ENCODE measurements around the gene EPHB6.
A peak's percentile ranks its signal among the peaks of the same experiment; 100 is the strongest.

The EPHB6 gene

DNA sequence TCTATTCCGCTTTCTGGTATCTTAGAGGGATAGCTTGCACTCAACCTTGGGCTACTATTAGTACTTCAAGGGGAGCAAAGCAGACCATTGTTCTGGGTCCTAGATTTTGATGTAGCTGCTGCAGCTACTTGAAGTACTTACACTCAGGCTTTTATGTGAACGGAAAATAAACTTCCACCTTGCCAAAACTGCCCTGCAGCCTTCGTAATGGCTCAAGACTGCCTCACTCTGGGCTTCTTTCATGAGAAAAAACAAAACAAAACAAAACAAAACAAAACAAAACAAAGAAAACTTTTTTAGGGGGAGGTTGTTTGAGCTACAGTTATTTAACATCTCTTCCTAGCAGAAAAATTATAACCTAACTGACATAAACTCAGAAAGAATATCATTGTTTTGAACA is 19.4 kb upstream of the EPHB6 start:
- DNase-seq (ENCODE audit: low read depth) = no peak

DNA sequence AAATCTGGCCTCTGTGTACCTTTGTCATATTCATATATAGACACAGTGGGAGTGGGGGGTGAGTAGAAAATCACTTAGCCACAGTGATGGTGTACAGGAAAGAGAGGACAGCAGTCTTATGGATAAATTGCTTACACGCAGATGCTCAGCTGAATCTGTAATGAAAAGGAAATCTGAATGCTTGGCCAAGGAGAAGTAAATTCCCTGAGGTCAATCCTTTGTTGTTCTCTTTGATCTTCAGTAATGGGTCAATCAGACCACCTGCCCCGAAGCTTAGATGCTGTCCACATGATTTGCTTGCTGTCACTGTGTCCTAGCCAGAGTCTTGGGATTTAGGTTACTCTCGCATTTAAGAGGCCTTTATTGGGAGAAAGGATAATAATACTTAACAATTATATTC is 18.4 kb upstream of the EPHB6 start:
- DNase-seq (ENCODE audit: low read depth) = no peak

DNA sequence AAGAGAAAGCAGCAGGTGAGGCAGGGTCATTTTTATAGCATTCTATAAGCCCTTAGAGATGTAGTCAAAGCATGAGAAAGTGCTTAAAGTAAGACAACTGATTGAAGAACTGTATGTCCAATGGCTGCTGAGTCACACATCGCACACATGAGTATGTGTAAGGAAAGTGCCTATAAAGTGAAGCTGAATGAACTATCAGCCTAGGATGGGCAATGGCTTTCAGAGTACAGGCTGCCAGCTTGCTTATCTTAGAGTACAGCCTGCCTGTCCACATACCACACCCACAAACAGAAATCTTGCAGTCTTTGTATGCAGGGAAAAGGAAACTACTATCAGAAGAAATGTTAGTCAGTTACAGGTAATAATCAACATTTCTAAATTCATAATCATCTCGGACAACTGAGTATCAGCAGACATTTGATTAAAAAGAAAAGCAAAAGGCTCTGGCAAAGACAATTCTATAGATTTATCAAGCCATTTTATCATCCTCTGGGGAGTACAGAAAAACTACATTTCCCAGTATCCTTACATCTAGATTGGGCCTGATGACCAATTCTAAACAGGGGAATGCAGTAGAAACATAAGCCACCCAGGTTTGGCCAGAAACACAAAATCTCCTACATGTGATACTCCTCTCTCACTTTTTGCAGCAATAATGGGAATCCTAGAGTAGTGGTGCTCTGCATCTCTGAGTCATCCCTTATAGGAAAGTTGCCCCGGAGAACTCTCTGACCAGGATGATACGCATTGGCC is 16.2 kb upstream of the EPHB6 start:
- no peak for DNase-seq (ENCODE audit: low read depth)

DNA sequence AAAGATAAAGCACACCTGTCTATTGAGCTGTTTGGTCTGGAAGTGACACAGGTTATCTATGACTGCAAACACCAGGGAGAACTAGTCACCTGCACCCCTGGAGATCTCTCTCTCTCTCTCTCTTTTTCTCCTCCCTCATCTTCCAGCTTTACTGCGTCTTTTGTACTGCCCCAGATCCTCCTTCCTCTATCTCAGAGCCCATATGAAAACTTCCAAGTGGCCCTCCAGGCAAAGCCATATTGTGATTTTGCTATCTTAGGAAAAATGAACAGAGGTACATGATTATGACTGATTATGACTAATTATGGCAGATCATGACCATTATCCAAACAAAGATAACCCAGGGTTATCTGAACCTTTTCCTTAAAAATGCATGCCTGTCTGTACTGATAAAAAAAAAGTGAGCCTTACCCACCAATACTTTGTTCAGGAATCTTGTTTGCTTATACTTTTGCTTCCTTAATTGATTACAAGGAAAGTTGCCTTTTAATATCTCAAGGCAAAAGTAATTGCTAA is 12.6 kb upstream of the EPHB6 start:
- no peak for DNase-seq (ENCODE audit: low read depth)

DNA sequence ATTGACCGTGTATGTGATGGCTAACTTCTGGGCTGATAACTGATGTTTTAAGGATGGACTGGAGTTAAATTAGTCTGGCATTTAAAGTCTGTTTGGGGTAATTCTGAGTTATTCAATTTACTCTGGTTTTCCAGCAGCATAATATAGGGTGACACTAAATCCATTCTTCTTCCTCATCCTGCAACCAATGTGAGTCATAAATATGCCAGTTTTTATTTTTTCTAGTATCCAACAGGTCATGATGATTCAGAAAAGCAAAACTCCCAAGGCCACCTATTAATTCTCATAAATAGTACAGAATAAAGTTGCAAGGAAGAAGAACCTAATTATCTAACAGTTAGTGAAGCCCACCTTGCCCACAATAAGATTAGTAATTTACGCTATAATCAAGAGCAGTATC is 7.5 kb upstream of the EPHB6 start:
- no peak for DNase-seq (ENCODE audit: low read depth)

DNA sequence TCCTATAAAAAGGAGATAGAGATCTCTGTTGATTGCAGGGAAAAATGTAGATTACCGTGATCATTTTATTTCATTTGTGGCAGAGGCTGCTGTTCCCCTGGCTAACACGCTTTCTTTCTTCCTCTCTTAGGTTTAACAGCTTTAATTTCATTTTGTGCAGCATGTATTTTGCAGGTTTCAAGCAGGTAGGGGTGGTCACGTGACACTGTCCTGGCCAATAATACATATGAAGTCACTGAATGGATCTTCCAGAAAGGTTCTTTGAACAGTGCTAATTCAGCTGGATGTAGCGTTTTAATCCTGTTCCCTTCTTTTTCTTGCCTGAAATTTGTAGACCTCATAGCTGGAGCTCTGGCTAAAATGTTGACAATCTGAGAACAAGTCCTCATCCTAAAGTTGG is 3.6 kb upstream of the EPHB6 start:
- DNase-seq (ENCODE audit: low read depth) = no peak

DNA sequence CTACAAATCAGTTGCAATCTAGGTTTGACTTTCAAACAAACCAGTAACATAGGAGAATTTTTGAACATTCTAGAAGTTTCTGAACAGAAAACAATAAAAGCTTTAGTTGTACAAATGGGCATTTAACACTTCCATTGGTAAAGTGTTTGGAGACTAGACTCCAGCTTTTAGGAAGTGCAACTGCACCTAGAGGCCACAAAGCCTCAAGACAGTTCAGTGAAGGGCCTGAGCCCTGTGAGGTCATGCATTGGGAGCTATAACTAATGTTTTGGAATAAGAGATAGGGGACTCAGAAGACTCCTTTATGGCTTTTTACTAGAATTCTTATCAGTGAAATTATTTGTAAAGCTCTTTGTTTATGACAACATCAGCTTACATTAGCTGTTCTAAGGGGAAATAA is 3.0 kb upstream of the EPHB6 start:
- no peak for DNase-seq (ENCODE audit: low read depth)

DNA sequence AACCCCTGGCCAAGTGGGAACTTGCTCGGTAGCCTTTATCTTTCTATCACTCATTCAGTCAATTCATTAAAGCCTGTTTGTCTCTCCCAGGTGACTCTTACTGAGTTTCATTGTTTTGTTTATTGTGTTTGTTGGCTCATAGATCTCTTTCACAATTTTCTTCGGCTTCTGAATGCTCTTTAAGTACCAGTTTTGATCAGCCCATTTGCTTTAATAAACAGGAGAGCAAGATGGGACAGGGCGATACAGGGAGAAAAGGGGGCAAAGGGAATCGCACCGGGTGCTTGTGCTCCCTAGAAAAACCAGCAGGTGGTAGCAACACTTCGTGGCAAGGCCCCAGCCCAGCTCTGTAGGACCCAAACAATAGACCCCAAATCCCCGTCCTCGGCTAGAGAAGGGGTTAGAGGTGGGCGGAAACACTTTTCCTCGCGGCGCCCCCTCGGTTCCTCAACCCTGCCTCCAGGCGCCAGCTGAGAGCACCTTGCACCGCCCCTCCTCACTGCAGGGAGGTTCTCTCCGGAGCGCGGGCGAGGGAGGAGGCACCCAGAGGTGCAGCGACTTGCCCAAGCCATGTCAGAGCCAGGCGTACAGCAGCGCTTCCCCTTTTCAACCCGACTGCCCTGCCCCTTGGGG is 1.0 kb upstream of the EPHB6 start:
- DNase-seq (ENCODE audit: low read depth) = peak; percentile 32

DNA sequence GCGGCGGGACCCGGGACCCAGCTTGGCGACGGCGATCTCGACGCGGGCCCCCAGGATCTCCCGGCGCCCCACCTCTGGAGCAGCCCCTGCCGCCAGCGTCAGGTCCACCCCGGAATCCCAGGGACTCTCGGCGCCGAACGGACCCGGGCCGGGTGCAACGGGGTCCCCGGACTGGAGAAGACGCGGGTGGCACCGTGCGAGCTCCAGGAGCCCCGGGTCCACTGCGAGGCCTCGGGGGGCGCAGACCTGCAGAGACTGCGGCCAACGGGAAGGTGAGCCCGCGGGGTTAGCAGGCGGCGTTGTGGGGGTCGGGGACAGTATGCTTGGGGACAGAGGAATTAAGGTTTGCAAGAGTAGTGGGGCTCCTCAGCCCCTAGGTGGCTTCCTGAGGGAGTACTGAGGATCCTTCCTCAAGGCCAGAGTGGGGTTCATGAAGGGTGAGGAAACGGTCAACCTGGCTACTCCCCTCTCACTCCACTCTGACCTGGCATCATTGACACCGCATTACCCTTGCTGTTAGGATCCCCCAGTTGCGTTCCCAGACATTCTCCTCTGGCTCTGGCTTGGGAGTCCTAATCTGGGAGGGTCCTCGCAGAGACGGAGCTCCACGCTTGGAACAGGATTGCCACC is 353 bp downstream of the EPHB6 start:
- no peak for DNase-seq (ENCODE audit: low read depth)

DNA sequence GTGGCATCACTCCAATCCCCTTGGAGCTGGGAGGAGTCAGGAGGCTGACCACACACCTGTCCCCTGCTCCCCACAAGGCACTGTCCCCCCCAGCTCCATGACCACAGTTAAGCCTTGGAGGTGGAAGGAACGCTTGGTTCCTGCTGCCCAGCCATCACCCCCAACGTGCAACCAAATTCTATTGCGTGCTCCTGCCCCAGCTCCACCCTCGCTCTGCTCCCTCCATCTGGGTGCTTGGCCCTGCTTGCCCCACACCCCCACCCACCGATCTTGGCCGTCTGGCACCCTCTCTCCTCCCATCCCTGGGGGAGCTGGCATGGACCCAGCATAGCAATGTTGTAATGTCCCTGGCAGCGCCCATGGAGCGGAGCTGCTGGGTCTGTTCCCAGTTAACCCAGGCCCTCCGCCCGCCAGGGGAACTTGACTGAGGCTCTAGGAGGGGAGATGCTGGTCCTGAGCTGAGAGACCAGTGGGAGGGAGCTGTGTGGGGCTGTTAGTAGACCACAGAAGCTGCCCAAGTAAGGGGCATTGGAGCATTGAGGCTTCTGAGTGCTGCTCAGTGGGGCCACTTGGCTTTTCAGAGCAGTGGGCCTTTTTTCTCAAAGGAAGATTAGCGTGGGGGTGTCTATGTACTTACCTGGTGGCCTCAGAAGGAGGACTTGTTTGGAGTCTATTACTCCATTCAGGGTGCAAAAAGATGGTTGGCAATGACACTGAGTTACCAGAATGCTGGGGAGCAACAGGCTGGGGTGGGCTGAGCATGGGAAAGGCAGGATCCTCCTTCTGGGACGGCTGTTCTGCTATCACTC is 1.1 kb downstream of the EPHB6 start:
- no peak for DNase-seq (ENCODE audit: low read depth)

DNA sequence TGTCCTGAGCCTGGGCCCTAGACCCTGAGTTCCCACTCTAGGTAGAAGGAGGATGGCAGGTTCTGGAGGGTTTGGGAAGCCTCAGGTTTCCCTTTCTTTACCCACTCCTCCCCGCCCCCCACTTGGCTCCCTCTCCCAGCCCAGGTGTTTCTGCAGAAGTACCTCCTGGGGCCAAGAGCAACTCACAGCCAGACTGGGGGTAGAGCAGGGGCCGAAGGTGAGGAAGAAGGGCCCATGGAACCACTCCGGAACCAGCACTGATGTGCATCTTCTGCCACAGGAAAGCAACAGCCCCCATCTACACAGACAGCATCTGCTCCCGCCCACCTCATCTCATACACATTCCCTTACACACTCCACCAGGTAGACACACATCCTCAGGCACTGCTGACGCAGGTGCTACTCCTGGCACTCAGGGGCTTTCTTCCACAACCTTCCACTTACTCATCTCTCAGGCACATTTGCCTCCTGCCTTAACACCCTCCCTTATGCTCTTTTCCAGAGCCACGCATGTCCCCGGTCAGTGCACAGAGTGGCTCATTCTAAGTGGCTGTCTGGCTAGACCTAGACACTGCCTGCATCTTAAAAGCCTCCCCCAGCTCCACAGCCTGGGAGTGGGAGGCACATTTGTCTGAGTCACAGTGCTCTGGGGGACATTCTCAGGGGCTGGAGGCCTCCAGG is 1.8 kb downstream of the EPHB6 start:
- no peak for DNase-seq (ENCODE audit: low read depth)

DNA sequence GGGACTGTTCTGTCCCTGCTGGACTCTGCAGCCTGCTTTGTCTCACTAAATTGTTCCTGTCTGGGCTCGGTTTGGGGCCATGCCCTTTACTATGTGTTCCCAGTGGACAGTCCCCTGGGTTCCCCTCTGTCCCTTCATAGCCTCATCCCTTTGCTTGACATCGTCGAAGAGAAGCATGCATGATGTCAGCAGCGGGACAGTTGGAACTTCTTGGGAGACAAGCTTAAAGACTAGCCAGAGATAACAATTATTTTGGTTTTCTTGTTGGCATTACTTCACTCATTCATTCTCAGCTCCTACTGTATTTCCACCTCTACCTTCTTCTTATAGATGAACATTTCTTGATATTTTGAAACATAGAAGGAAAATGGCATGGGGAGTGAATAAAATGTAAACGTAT is 2.7 kb downstream of the EPHB6 start:
- no peak for DNase-seq (ENCODE audit: low read depth)

DNA sequence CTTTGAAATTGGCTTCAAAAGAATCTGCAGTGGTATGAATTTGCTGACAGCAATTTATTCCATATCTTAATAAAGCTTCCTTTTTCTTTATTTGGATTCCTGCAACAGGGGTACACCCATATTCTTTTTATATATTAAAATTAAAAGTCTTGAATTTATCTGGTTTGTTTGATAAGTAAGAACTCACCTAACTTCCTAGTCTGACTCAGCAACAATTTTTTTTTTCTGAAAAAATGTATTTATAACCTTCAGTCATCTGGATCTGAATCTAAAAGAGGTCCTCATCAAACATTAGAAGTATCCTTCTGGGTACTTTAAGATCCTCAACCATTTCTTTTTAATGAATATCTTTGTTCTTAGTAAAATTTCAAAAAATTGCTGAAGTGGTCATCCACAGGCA is 4.5 kb downstream of the EPHB6 start:
- DNase-seq (ENCODE audit: low read depth) = no peak

DNA sequence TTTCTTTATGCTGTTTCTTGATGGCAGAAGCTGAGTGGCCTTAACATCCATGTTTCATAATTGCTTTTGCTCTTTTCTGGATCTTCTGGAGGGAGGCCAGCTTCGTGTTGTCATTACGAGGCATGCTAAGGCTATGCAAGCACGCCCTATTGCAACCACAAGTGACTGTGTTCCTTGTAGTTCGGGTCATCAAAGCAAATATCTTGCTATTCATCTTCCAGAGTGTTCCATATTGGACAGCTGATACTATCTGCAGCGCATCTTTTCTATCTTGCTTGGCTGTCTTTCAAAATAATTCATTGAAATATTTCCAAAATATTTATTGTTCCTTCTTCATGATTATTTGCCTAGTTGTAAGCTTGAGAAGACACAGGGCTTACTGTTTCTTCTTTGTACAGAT is 5.0 kb downstream of the EPHB6 start:
- DNase-seq (ENCODE audit: low read depth) = peak; percentile 18

DNA sequence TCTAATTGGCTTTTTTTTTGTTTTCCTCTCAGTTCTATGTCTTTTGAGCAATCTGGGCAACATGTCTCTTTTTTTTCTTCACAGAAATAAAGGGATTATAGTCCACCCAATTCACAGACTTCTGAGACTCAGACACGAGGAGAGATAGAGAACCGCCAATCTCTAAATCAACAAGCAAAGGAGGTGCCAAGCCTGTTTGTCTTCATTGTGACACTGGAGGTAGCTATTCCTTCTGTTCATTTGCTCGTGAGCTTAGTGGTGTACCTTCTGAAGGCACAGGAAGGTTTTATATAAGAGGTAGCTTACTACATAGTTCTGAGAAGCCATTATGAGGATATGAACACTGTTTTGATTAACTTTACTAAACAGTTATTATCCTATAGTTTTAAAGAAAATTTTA is 6.1 kb downstream of the EPHB6 start:
- no peak for DNase-seq (ENCODE audit: low read depth)

DNA sequence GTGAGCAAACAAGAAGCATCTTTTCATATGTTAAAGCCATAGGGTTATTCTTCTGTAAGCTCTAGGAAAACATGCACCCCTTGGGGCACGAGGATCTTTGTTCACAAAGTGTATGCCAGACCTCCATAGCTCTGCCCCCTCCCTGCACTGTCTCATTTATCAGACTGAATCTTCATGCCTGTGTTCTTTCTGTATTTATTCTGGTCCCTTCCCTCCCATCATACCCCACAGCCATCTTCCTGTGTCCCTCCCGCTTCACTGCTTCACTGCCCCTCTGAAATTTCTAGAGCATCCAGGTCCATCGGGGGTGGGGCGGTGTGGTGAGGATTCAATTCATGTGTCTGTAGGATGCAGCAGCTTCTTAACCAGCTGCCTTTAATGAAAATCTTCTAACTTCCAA is 7.5 kb downstream of the EPHB6 start:
- no peak for DNase-seq (ENCODE audit: low read depth)

DNA sequence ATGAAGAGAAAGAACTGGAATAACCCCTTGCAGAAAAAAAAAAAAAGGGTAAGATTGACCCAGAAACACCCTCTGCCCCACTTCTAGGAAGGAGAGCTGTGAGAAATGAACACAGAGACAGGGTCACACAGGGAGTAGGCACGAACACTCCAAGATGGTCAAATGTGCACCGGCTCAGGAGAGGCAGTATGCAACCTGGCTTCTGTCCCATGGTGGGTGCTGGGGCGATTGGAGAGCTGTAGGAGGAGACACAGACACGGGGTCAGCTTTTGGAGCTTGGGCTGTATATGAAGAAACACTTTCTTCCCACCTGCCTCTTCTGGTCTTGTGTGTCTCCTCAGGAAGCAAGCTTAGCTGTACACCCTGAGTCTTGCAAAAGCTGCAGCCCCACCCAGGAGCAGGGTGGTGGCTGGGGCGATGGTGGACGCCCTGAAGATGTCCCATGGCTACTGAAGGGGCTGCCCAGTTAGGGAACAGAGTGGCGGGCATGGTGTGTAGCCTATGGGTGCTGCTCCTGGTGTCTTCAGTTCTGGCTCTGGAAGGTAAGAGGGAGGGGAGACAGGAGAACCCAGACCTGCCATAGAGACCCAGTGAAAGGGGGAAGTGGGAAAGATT is 8.0 kb downstream of the EPHB6 start:
- DNase-seq (ENCODE audit: low read depth) = no peak

DNA sequence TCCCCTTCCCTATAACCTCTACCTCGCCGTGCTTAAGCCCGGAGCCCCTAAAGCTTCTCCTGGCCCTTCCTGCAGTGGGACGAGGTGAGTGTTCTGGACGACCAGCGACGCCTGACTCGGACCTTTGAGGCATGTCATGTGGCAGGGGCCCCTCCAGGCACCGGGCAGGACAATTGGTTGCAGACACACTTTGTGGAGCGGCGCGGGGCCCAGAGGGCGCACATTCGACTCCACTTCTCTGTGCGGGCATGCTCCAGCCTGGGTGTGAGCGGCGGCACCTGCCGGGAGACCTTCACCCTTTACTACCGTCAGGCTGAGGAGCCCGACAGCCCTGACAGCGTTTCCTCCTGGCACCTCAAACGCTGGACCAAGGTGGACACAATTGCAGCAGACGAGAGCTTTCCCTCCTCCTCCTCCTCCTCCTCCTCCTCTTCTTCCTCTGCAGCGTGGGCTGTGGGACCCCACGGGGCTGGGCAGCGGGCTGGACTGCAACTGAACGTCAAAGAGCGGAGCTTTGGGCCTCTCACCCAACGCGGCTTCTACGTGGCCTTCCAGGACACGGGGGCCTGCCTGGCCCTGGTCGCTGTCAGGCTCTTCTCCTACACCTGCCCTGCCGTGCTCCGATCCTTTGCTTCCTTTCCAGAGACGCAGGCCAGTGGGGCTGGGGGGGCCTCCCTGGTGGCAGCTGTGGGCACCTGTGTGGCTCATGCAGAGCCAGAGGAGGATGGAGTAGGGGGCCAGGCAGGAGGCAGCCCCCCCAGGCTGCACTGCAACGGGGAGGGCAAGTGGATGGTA is 9.2 kb downstream of the EPHB6 start:
- DNase-seq (ENCODE audit: low read depth) = no peak

DNA sequence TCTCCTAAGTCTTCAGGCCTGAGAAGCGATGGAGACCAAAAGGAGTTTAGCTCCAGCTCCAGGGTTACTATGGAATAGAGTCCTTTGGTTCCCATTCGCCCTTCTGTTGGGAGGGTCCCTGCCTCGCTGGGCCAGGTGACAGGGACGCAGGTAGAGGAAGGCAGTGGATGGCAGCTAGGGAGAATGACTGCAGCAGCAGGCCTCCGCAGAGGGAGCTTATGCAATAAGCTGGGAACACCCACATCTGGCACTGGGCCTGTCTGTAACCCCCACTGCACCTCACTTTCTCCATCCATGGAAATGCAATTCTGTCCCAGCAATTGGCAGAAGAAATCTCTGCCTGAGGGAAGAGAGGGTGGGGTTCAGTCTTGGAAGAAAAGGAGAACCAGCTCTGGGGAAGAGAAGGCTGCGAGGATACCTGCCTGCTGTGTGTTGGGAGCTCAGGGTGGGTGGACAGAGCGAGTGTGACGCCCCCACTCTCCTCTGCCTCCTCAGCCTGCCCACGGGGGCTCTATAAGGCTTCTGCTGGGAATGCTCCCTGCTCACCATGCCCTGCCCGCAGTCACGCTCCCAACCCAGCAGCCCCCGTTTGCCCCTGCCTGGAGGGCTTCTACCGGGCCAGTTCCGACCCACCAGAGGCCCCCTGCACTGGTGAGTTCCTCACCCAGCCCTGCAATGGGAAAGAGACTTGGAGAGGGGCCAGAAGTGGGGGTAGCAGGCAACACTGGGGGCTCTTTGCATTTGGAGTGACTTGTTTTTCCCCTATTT is 10.3 kb downstream of the EPHB6 start:
- DNase-seq (ENCODE audit: low read depth) = no peak

DNA sequence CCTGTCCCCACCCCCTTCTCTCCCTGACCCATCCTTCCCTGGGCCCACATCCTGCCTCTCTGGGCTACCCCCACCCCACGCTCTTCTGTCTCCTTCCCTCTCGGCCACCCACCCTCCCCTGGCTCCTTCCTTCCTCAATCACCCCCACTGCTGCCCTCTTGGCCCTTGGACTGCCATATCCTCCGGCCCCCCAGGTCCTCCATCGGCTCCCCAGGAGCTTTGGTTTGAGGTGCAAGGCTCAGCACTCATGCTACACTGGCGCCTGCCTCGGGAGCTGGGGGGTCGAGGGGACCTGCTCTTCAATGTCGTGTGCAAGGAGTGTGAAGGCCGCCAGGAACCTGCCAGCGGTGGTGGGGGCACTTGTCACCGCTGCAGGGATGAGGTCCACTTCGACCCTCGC is 10.9 kb downstream of the EPHB6 start:
- DNase-seq (ENCODE audit: low read depth) = no peak

Data from HS-5 (cell line).